HG03439 (cell line): ENCODE data around the gene C19orf25.
"Not testable (repeated sequence)": the region's sequence is repeated elsewhere in the genome, so short reads cannot be mapped to it uniquely, and the experiment has no call there.

ENCODE experiments used
- ATAC-seq: cut with Tn5 transposase; IDR thresholded peaks from one replicate; pipeline ENCODE4 v1.9.1; 2021; ENCODE audit warnings: mild to moderate bottlenecking, moderate library complexity; ENCODE audit not compliant: unreplicated experiment

The C19orf25 gene

GRCh38 chr19:1482361-1483130, 3.5 kb upstream of the C19orf25 start:
- no peak for ATAC-seq

- no peak for ATAC-seq
Measured at GRCh38 chr19:1481893-1482360, 2.9 kb upstream of the C19orf25 start.

GRCh38 chr19:1481224-1481892, 2.3 kb upstream of the C19orf25 start:
- no peak for ATAC-seq

GRCh38 chr19:1477056-1477455, 2.0 kb downstream of the C19orf25 start:
- not testable (repeated sequence) for ATAC-seq

- no peak for ATAC-seq
Measured at GRCh38 chr19:1475751-1476437, 3.1 kb downstream of the C19orf25 start.

GRCh38 chr19:1474765-1475351, 4.2 kb downstream of the C19orf25 start:
- ATAC-seq: no peak

GRCh38 chr19:1474011-1474764, 4.8 kb downstream of the C19orf25 start:
- no peak for ATAC-seq

- ATAC-seq: no peak
Measured at GRCh38 chr19:1473085-1473851, 5.7 kb downstream of the C19orf25 start.

GRCh38 chr19:1472231-1473084, 6.6 kb downstream of the C19orf25 start:
- no peak for ATAC-seq

- no peak for ATAC-seq
Measured at GRCh38 chr19:1471515-1472160, 7.4 kb downstream of the C19orf25 start.

GRCh38 chr19:1471010-1471514, 8.0 kb downstream of the C19orf25 start:
- ATAC-seq: no peak

GRCh38 chr19:1470305-1471009, 8.6 kb downstream of the C19orf25 start:
- no peak for ATAC-seq

- no peak for ATAC-seq
Measured at GRCh38 chr19:1470055-1470304, 9.0 kb downstream of the C19orf25 start.

GRCh38 chr19:1469255-1470054, 9.6 kb downstream of the C19orf25 start:
- ATAC-seq: no peak

- no peak for ATAC-seq
Measured at GRCh38 chr19:1468821-1469254, 10.2 kb downstream of the C19orf25 start.

GRCh38 chr19:1468274-1468820, 10.7 kb downstream of the C19orf25 start:
- ATAC-seq: no peak
